PFSK-1 (cell line): ENCODE results near the gene ATP1B2.

Experiments
- FOXP2 ChIP-seq: optimal IDR thresholded peaks from 2 replicates; pipeline ENCODE3; 2011; ENCODE audit warnings: borderline replicate concordance, control low read depth, inconsistent platforms; ENCODE audit not compliant: insufficient read depth; ENCODE audit errors: extremely low read length, extremely low read depth
- POLR2AphosphoS5 ChIP-seq: IDR thresholded peaks from 2 replicates; pipeline ENCODE4 v1.6.1; 2012; ENCODE audit warnings: low read depth, mild to moderate bottlenecking, control low read depth, low read length, moderate library complexity
- SIN3A ChIP-seq: IDR thresholded peaks from 2 replicates; pipeline ENCODE4 v1.6.1; 2012; ENCODE audit warnings: mild to moderate bottlenecking, low read length, moderate library complexity, borderline replicate concordance; ENCODE audit not compliant: insufficient read depth
- TAF1 ChIP-seq: IDR thresholded peaks from 2 replicates; pipeline ENCODE4 v1.6.1; 2012; ENCODE audit warnings: low read length, control low read depth, borderline replicate concordance; ENCODE audit not compliant: insufficient read depth
- TF ChIP-seq, protein P1 (sequence below), 2 experiments: IDR thresholded peaks; 2 replicates each; pipeline versions ENCODE4 v1.6.1 to v1.8.0; 2011 to 2012; ENCODE audit warnings: low read depth in 2 of 2, low read length in 2 of 2, control low read depth in 1 of 2, inconsistent platforms in 1 of 2, mild to moderate bottlenecking in 1 of 2, moderate library complexity in 1 of 2; ENCODE audit not compliant: insufficient read depth in 1 of 2

Gene ATP1B2

DNA sequence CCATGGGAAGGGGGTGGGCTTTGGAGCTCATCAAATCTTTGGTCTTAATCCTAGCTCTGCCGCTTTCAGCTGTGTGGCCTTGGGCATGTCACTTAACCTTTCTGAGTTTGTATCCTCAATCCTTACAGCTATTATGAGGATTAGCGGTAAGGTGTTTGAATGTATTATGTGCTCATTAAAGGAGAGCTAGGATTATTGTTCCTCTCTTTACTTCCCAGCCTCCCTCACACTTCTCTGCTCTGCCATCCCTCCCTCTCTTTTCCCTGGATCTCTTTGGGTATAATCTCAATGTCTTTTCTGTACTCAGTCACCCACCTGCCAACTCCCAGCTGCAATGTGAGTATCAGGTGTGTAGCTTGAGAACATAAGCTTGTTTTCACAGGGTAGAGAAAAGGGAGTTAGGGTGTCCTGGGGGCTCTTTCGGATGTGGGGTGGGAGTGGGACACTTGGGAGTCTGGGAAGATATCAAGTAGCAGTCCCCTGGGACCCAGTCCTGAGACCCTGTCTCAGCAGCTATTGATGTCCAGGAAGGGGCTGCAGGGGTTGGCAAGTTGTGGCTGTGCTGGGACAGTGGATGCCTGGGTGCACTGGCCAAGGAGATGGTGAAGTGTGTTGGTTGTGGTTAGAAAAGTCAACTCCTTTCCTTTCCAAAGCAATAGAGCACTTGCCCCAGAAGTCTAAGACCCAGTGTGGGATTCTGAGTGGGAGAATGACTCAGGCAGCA is 56.1 kb downstream of the ATP1B2 start:
- TF ChIP-seq FOXP2 (no peak), POLR2AphosphoS5 (no peak), SIN3A (no peak), TAF1 (no peak)
- TF ChIP-seq, protein P1, sequence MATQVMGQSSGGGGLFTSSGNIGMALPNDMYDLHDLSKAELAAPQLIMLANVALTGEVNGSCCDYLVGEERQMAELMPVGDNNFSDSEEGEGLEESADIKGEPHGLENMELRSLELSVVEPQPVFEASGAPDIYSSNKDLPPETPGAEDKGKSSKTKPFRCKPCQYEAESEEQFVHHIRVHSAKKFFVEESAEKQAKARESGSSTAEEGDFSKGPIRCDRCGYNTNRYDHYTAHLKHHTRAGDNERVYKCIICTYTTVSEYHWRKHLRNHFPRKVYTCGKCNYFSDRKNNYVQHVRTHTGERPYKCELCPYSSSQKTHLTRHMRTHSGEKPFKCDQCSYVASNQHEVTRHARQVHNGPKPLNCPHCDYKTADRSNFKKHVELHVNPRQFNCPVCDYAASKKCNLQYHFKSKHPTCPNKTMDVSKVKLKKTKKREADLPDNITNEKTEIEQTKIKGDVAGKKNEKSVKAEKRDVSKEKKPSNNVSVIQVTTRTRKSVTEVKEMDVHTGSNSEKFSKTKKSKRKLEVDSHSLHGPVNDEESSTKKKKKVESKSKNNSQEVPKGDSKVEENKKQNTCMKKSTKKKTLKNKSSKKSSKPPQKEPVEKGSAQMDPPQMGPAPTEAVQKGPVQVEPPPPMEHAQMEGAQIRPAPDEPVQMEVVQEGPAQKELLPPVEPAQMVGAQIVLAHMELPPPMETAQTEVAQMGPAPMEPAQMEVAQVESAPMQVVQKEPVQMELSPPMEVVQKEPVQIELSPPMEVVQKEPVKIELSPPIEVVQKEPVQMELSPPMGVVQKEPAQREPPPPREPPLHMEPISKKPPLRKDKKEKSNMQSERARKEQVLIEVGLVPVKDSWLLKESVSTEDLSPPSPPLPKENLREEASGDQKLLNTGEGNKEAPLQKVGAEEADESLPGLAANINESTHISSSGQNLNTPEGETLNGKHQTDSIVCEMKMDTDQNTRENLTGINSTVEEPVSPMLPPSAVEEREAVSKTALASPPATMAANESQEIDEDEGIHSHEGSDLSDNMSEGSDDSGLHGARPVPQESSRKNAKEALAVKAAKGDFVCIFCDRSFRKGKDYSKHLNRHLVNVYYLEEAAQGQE (IDR thresholded peaks at IDR 0.05; ENCODE audit: insufficient read depth in 1 of 2, low read depth in 2 of 2, low read length in 2 of 2): no peak
